Neutrophil (primary cell): Measurements from ENCODE around the gene BHLHE40.
A peak's percentile ranks its signal among the peaks of the same experiment; 100 is the strongest.

Experiments
- H3K27ac ChIP-seq: fragments of 200-600 bp; sonication (generic); 2 replicates; pipeline ENCODE4 v1.5.1; 2016; ENCODE audit warnings: mild to moderate bottlenecking, moderate library complexity
- H3K27me3 ChIP-seq: fragments of 200-600 bp; sonication (generic); 2 replicates; pipeline ENCODE4 v1.6.0; 2016; ENCODE audit warnings: mild to moderate bottlenecking
- H3K36me3 ChIP-seq: fragments of 200-600 bp; sonication (generic); 2 replicates; pipeline ENCODE4 v1.5.1; 2017
- H3K4me1 ChIP-seq, 2 experiments: fragments of 200-600 bp in 1 of 2; sonication (generic) in 1 of 2; 1 replicate in 1 of 2; 2 replicates in 1 of 2; pipeline versions ENCODE4 v1.5.1 to v1.6.1; 2013 to 2016; ENCODE audit warnings: low read depth in 1 of 2, low read length in 1 of 2, mild to moderate bottlenecking in 1 of 2, moderate library complexity in 1 of 2; ENCODE audit not compliant: control insufficient read depth in 1 of 2, insufficient read depth in 1 of 2
- H3K4me3 ChIP-seq, 2 experiments: fragments of 200-600 bp in 1 of 2; sonication (generic) in 1 of 2; 1 replicate in 1 of 2; 2 replicates in 1 of 2; pipeline ENCODE4 v1.5.1; 2013 to 2016; ENCODE audit warnings: low read depth in 1 of 2, low read length in 1 of 2, mild to moderate bottlenecking in 1 of 2, moderate library complexity in 1 of 2
- H3K9me3 ChIP-seq: fragments of 200-600 bp; sonication (generic); 2 replicates; pipeline ENCODE4 v1.5.1; 2016
- CTCF ChIP-seq: fragments of 200-600 bp; sonication (generic); IDR thresholded peaks from 2 replicates; pipeline ENCODE4 v1.5.1; 2016; ENCODE audit warnings: antibody characterized with exemption

The BHLHE40 gene

GRCh38 chr3:5029715-5030114 is 50.5 kb downstream of the BHLHE40 start:
- H3K4me1 ChIP-seq: peaks cover 60 to 65% of the 10 kb centered on the region in 2 experiments
- H3K9me3 ChIP-seq: no peaks in the 10 kb centered on the region
- no peak for TF ChIP-seq CTCF
- H3K27me3 ChIP-seq: no peaks in the 10 kb centered on the region
- H3K27ac ChIP-seq: peak overlapping the region; percentile 72
- H3K36me3 ChIP-seq: no peaks in the 10 kb centered on the region
- no peak overlapping the region for H3K4me3 ChIP-seq

GRCh38 chr3:5030152-5030551 is 50.9 kb downstream of the BHLHE40 start:
- Histone ChIP-seq H3K27ac (peak overlapping the region; percentile 72), H3K9me3 (no peaks in the 10 kb centered on the region), H3K4me1 (peaks cover 60 to 65% of the 10 kb centered on the region in 2 experiments), H3K27me3 (no peaks in the 10 kb centered on the region), H3K4me3 (no peak overlapping the region), H3K36me3 (no peaks in the 10 kb centered on the region)
- TF ChIP-seq CTCF: no peak

GRCh38 chr3:5032844-5033243 is 53.6 kb downstream of the BHLHE40 start:
- Histone ChIP-seq H3K9me3 (no peaks in the 10 kb centered on the region), H3K27me3 (no peaks in the 10 kb centered on the region), H3K4me1 (peaks cover 58 to 61% of the 10 kb centered on the region in 2 experiments), H3K4me3 (peak overlapping the region in 1 of 2 experiments; percentile 11), H3K27ac (peak overlapping the region; percentile 72), H3K36me3 (no peaks in the 10 kb centered on the region)
- no peak for TF ChIP-seq CTCF
